Cerebellar cortex (tissue), 1 donor: Measurements from ENCODE around the gene WASL.
A peak's percentile ranks its signal among the peaks of the same experiment; 100 is the strongest.

Source experiments
- DNase-seq: peaks from one replicate; pipeline ENCODE4 v3.0.0-alpha.2; 2015; ENCODE audit warnings: low spot score

The WASL gene

DNA sequence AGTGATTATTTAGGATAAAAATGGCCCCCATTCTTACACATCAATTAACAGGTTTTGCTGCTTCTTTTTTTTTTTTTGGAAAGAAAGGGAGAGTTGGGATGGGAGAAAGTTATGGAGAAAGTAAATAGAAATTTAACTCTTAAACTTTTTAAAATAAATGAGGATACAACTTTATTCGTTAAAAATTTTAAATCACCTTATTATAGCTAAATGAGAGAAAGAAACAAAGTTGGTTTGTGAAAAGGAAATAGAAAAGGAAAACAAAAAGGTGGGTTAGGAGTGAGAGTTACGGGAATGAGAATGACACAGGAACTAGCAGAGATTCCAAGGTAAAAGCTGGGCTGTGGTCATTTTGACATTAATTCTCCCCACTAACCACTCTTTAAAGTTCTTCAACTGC, 58.3 kb downstream of the WASL start:
- DNase-seq = no peak

DNA sequence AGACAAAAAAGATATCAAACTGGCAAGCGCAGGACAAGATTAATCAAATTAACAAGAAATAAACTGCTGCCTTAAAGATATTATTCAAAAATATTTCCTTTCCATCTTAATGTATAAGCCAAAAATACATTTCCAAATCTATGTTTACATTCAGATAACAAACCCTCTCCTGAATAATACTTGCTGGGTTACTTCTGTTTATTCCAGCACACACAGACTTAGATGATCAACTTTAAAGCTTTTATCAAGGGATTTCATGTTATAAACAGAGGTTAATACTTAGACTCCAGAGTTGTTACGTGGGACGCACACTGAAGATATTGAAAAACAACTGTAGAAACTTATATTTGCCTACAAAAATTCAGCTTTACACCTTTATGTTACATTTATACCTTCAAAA, 59.6 kb downstream of the WASL start:
- DNase-seq = no peak

DNA sequence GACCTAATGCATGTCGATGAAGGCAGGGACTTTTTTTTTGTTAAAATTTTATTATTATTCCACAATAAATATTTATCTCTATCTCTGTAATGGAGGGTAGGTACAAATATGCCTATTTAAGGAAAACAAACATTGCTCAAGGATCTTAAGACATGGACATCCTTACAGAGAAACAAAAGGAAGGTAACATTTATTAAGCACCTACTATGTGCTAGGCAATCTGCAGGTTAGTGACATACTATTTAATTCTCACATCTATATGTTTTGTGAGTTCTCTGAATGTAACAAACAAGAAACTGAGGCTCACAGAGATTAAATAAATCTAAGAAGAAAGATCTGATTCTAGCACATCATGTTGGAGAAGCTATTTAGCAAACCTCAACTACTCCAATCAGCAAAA, 61.1 kb downstream of the WASL start:
- DNase-seq = no peak

DNA sequence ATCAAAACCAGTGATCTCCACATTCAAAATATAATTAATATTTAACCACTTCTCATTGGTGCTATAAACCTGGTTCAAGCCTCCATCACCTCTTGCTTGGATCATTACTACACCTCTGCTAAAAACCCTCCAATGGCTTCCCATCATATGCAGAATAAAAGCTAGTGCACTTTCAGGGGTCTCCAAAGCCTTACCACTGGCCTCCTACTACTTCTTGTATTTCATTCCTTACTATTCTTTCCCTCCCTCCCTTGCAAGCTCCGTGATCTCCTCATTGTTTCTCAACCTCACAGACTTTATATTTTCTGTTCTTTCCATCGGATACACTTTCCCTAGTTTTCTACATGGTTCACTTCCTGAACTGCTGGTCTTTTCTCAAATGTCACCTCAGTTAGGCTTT, 61.6 kb downstream of the WASL start:
- DNase-seq = no peak

DNA sequence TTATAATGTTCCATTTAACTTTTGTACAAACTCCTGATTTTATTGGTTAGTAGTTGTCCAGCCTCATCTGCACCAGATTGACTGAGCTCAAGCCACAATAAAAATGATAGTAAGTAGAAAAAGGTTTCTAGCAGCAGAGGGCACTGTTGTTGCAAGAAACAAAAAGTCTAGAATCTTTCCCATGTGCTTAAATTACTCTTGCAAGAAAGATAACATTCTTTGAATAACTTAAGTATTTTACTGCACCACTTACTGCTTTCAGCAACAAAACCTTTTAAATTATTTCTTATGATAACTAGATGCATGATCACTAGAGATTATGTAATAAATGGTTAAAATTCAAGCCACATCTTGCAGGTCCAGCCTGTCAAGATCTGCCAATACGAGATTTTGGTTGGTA, 66.1 kb downstream of the WASL start:
- DNase-seq = peak; percentile 61

DNA sequence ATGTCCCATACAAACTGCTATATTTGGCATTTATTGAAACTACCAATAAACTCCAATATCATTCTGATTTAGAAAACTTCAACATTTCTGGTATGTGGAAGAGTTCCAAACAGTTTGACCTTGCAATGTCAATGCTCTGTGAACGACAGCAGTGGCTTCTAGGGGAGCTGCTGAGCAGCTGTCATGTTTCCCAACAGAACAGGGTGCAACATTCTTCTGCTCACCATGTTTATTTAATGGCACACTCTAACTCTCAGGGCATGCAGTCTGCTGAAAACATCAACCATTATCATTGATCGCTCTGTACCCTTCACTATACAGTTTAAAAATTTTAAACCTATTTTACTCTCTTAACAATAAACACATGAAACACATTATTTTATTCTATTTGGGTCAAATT, 67.2 kb downstream of the WASL start:
- DNase-seq = no peak

DNA sequence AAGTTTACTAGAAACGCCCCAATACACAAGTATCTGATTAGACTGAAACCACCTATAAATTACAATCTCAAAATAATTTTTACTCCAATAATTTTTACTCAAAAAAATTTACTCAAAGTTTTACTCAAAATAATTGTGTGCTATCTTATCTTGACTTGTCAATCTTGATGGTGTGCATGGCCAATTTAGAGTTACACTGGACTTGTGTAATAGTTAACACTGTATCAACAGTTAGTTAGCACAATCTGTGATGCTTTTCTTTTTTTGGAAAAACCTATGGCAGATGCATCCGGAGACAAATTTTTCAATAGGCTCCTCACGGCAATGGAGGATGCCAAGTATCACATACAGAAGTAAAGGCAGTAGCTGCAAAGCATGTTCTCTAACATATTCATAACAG, 68.2 kb downstream of the WASL start:
- DNase-seq = no peak

DNA sequence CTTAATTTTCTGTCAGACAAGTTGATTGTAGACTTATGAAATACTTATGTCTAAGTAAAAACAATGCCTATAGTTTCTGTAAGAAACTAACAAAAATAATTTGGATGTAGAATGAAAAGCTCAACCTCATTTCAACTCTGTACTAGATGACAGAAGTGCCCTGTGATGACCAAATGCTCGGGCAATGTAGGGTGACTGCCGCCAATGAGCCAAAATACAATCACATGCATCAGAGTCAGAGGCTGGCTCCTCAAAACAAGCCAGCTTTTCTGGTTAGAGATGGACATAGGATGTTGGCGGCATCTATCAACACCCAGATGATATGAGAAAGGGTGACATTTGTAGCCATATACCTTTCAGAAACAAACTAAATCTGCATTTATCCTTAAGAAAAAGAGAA, 69.2 kb downstream of the WASL start:
- DNase-seq = no peak

DNA sequence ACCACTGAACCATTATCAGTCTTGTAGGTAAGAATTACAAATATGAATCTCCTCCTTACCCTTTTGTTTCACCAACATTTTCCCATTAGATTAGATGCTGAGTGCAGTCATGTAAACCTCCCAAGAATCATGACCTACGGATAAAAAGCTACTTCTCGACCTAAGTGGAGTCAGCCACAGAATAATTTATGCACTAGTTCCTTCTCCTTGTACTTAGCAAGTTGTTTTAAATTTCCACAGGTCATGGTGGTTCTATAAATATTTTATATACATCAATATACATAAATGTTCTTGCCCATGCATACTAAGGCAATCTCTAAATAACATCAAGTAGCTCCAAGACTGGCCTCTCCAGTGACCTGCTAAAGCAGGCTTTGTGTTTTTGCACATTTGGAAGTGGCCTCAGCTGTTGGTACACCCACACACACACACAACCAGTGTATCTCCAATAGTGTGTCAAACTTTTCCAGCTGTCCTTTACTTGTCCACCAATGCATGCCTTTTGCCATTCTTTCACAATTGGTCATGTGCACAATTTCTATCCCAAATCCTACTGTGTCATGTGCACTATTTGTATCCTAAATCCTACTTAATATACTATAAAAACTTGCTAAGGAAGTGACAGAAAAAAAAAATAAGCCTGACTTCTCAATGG, 71.6 kb downstream of the WASL start:
- no peak for DNase-seq

DNA sequence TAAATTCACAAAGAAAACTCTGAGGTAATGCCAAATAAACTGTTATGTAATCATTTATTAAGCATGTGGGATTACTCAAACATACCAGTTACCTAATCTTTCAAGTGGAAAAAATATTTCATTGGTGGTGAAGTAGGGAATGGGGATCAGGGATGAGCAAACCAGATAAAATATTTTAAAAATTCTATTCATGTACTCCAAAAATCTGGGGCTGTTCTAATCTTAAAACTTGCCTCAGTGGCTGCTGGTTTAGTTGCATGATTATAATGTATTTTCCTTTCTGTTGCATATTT, 73.7 kb downstream of the WASL start:
- DNase-seq = no peak

DNA sequence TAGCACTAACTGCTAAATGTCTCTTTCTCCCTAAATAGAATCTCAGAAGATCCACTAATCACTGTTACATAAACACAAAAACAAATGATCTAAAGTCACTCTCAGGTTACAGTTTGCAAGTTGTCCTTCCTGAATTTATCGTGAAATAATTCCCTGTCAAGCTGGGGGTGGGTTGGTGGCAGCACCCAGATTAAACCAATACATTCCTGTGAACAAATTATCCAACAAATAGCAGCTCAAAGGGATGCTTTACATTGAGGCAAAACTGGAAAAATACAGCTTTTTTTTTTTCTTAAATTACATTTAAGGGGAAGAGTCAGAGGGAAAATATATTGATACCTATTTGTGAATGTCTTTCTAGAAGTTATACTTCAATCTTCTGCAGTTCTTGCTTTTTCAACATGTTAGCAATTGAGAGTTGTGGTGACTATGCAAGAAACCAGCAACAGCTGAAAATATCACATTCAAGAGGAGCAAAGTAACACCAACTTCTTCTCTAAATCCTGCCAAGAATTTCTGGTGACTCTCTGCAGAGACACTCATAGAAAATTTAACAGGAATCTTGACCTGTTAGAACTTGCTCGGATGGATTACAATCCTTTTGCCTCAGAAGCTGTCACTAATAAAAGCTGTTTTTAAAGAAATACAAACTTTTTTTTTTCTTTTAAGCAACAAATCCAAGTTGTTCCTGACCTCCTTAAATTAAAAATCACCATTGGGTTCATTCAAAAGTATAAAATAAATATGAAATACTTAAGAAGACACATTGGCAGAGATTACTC, 74.2 kb downstream of the WASL start:
- no peak for DNase-seq

DNA sequence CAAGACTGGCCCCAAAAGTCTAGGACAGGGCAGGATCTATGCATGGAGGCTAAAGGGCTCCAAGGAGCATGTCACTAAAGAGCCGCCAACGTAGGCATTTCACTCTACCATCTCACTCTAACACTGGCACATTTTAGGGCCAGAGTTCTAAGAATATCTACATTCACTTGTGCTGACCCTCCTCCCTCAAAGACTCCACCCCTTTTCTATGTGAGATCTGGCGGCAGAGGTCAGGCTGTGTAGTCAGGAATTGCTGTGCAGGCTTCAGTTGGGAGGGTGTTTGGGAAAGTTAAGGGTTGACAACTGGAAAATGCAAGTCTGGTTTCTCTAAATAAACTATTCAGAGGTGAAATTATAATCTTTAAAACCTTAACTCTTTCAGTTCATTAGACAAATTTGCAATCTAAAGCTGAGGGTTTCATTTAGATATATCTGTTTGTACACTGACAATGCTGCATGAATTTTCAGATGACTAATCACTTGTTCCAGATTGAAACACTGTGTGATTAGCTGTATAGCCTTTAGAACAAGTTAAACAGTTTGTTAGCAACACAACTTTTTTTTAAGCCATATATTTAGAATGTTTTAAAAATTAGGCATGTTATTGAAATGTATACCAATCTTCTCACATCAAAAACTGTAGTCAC, 74.9 kb downstream of the WASL start:
- DNase-seq = no peak

DNA sequence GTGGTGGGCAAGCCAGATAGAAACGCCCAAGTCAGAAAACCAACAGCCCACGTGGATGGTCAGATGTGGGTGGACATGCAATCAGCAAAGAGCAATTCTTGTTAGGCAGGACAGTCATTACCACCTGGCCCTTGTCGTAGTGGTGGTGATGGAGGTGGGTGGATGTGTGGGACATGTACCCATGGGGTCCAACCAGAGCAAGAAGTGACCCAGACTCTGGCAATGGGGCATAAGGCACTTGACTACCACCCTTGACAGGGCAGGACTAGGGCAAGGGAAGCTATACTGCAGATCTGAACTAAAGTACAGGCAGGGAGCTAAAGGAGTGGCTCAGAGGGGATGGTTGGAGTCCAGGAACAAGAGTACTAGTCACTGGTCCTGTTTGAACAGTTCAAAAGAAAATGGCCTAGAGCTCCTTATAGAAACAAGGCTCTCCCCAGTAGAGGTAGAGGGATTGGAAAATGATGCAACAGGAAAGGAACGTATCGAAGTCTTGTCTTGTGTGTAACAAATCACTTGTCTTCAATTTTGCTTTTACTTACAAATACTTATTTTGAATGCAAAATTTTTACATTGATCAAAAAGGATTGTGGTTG, 75.6 kb downstream of the WASL start:
- no peak for DNase-seq

DNA sequence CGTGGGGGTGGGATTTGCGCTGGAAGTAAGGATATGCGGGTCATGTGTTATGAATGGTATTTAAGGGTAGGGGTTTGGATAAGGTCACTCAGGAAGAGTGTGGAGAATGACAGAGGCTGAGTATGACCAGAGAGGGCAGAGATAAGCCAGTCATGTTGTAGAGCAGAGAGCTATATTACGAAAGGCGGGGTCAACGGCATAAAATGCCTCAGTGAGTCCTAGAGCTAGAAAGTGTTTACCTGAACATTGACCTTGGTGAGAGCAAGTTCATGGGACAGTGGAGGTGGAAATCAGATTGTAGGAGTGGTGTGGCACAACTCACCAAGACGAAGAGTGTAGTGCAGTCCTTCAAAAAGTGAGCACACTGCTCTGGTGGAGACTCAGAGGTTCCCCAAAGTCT, 79.3 kb downstream of the WASL start:
- DNase-seq = no peak

DNA sequence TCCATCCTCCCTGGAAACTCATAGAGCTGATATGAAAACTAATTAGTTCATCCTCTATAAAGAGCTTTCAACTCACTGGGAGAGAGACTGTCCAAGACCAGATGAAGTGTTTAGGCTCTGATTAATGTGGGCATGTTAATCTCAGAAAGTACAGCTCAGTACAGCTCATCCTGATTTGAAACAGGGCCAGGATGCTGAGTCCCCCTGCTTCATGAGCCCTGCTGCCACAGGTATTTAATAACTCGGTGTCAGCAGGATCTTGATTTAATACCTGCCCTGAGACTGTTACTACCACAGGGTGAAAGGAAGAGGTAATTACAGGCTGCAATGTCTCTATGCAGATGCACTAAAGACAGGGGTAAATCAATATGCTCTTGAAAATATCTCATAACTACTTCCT, 82.3 kb downstream of the WASL start:
- DNase-seq = no peak

DNA sequence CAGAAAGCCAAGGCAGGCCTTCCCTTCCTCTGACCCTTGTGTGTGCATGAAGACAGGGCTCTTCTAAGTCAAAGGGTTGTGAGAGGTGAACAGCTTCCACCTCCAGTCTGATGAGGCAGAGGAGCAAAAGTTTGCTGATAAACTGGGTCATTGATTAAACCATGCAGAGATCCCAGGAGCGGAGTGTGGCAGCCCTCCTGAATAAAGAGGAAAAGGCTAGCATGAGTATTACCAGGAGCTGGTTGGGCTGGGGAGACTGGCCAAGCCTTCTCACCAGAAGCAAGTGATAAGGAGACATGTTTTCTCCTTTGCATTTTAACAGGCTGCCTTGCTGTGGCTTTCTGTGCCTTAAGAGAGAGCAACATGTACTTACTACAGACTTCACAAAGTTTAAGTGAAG, 82.9 kb downstream of the WASL start:
- DNase-seq = no peak

DNA sequence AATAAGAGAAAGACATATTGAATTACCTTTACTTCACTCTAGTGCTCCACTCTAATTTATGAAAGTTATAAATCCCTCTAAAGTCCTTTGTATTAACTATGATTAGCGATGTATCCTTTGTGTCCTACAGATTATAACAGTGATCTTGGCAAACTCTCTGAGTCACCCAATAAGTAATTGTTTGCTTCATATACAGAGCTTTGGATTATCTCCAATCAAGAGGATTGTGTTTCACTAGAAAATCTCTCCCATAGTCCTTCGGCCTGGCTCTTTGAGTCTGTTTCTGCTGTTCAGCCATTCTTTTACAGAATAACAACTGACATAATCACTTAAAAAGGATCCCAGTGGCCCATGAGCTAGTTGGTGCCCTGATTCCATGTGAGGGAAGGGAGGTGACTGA, 83.6 kb downstream of the WASL start:
- DNase-seq = no peak

DNA sequence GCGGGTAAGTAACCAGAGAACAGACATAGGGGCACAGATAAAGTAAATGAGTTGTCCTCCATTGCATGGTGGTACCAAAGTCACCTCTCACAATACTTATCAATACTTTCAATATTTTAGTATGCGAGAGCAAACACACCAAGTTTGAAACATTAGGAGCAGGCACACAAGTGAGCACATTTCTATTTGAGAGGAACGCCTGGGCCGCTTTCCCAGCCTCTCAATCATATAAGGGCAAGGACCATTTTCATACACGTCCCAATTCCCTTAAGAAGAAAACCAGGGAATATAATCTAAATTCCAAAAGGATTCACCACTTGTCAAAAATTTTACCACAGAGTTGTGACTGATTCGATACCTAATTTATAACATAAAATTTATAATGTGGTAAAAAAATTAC, 85.6 kb downstream of the WASL start:
- DNase-seq = no peak

DNA sequence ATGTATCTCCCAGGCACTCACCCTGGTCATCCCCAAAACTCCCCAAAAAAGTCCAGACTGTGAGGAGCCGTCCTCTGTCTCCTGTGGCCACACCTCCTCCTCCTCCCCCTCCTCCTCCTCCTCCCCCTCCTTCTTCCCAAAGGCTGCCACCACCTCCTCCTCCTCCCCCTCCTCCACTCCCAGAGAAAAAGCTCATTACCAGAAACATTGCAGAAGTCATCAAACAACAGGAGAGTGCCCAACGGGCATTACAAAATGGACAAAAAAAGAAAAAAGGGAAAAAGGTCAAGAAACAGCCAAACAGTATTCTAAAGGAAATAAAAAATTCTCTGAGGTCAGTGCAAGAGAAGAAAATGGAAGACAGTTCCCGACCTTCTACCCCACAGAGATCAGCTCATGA, 86.0 kb downstream of the WASL start:
- DNase-seq = no peak

DNA sequence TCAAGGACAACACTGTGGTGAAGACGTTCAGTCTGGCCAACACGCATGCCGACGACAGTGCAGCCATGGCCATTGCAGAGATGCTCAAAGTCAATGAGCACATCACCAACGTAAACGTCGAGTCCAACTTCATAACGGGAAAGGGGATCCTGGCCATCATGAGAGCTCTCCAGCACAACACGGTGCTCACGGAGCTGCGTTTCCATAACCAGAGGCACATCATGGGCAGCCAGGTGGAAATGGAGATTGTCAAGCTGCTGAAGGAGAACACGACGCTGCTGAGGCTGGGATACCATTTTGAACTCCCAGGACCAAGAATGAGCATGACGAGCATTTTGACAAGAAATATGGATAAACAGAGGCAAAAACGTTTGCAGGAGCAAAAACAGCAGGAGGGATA, 86.5 kb downstream of the WASL start:
- DNase-seq = no peak

DNA sequence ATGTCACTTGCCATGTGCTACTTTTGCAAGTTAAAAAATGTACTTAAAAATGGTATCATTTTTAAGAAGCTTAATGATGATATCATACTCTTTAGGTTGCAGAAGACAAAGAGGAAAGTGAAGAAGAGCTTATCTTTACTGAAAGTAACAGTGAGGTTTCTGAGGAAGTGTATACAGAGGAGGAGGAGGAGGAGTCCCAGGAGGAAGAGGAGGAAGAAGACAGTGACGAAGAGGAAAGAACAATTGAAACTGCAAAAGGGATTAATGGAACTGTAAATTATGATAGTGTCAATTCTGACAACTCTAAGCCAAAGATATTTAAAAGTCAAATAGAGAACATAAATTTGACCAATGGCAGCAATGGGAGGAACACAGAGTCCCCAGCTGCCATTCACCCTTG, 87.0 kb downstream of the WASL start:
- DNase-seq = no peak

DNA sequence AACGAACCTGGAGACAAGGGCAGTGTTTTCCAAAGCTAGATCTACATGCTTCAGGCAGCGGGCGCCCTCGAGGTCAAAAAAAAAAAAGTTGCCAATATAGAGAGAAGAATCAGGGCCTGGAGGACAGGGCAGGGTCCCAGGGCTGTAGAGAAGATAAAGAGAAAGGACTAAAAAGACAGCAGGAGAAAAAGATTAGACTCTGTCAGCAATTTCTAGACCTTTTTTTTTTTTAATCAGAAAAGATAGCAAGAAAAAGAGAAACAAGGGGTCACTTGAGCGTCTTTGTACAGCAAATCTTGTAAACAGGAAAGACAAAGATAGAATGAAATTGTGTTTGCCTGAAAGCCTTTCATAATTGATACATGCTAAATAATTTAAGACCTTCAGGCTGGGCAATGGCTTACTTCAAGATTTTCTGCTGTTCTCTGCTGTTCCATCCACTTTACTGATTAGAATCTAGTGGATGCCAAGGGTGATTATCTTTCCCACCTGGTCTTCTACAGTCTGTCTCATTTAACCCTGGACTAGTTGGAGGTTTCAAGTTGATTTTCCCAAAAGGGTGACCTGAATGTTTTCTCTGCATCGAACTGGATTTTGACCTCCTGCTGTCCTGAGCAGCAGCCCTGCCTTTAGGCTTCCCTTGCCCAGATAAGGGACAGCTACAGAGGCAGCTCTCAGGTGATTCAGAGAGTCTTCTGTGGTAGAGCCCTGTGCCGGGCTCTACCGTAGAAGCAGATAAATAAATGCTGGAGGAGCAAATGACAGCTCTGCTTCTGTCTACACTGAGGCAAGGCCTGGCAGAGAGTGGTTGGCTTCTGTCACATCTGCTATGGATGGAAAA, 88.1 kb downstream of the WASL start:
- DNase-seq = no peak
